ENCODE measurements around the gene TUBB1. TPM values are rescaled to one million over a fixed set of nuclear protein-coding genes. Genes with fewer than 3 reads are reported as not detected.
A peak's percentile ranks its signal among the peaks of the same experiment; 100 is the strongest.

Gene TUBB1
- total and polyA plus RNA-seq, 2 donors from 2014 or later, result 0.17 TPM; not detected in 1

DNA sequence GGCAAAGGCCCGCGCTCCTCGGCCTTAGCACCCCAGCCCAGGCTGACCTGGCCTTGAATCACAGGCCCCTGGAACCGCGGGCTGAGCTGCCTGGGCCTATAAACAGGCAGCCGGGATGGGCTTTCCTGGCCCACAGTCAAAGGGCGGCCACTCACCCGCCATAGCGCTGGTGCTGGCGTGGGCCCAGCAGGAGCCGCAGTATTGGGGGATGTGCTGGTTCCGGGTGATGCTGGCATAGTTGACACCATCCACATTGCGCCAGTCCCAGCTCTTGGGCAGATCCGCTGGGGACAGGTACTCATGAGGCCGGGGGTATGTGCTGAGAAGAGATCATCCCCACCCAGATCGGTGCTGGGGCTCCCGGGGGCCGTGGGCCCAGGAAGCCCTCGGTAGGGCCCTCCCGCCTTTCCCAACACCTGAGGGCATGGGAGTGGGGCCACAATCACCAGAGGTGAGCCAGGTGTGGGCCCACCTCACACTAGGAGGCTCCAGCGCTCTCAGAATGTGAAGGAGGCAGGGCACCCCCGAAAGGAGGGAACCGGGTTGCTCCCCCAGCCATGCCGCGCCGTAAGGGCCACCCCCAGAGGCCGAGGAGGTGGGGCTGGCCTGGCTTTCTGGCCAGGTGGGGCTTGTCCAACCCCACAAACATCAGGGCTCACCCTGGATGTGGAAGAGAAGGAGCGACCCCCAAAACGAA is 12.9 kb upstream of the TUBB1 start:
- FAIRE-seq, result no peak

DNA sequence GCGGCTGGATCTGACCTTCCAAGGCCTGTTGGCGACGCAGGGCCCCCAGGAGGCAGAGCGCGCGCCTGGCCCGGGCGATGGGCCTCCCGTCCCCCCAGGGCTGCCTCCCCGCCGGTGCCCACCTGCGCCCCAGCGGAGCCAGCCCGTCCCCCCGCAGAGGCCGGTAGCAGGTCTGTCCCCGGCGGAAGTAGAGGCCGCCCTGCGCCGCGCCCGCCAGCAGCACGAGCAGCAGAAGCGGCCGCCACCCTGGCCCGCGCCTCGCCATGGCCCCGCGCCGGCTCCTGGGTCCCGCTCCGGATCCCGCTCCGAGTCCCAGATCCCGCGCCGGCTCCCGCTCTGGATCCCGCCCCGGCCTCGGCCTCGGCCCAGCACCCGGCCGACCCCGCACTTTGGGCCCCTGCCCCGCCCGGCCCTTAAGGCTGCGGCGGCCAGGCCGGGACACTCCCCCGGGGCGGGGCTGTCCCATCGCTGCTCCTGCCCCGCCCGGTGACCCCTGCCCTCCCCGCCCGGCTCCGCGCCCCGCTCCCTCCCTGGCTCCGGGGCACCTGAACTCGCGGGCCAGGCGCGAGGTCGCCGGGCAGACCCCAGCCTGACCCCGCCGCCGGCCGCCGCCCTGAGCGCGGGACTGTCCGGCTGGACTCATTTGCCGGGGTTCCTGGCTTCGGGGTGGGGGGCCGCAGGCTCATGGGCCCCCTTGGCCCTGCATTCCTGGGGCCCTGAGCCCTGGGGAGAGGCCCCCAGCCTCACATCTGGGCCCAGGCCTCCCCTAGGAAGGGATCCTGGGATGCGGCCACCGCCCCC is 12.2 kb upstream of the TUBB1 start, which contains the start of gene CTSZ:
TSS of gene CTSZ (minus strand) at position 391 of the 801 bp plus-strand sequence. CDS start at position 265, 126 bp downstream.
- H3K4me1 ChIP-seq (ENCODE audit: control insufficient read depth in 2 of 3, insufficient read depth in 2 of 3, low read depth in 1 of 3, low read length in 3 of 3), result peaks cover 0 to 18% (median 14%) of the 10 kb centered on the region in 3 donors
- H3K9me3 ChIP-seq (ENCODE audit: control insufficient read depth in 2 of 3, insufficient read depth in 1 of 3, low read length in 3 of 3), result no peaks in the 10 kb centered on the region
- H3K9ac ChIP-seq (ENCODE audit: low read length in 3 of 3), result peak within 1 kb of the TSS in 2 of 3 donors; percentile 29 to 86
- H3K27ac ChIP-seq (ENCODE audit: low read depth in 2 of 2, low read length in 2 of 2), result peak within 1 kb of the TSS; percentile 62 to 76
- TF ChIP-seq, protein P1, sequence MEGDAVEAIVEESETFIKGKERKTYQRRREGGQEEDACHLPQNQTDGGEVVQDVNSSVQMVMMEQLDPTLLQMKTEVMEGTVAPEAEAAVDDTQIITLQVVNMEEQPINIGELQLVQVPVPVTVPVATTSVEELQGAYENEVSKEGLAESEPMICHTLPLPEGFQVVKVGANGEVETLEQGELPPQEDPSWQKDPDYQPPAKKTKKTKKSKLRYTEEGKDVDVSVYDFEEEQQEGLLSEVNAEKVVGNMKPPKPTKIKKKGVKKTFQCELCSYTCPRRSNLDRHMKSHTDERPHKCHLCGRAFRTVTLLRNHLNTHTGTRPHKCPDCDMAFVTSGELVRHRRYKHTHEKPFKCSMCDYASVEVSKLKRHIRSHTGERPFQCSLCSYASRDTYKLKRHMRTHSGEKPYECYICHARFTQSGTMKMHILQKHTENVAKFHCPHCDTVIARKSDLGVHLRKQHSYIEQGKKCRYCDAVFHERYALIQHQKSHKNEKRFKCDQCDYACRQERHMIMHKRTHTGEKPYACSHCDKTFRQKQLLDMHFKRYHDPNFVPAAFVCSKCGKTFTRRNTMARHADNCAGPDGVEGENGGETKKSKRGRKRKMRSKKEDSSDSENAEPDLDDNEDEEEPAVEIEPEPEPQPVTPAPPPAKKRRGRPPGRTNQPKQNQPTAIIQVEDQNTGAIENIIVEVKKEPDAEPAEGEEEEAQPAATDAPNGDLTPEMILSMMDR (IDR thresholded peaks at IDR 0.05; ENCODE audit: borderline replicate concordance, extremely low read depth, insufficient read depth), result no peak
- intact Hi-C loops (cut with DNase I), result no loop called here
- H3K36me3 ChIP-seq (ENCODE audit: control insufficient read depth in 2 of 3, insufficient read depth in 3 of 3, low read length in 3 of 3), result no peaks in the 10 kb centered on the region
- peak within 1 kb of the TSS; percentile 1 to 73 (median 66) for H3K4me3 ChIP-seq (ENCODE audit: low read length in 3 of 3)
- no peak for FAIRE-seq
- no peaks in the 10 kb centered on the region for H3K27me3 ChIP-seq (ENCODE audit: control insufficient read depth, insufficient read depth, low read length)
- peak; percentile 66 to 88 (median 73) for DNase-seq

More for the DNA sequence above, 12.9 kb upstream of the TUBB1 start:
- no peaks in the 10 kb centered on the region for H3K9me3 ChIP-seq (ENCODE audit: control insufficient read depth in 2 of 3, insufficient read depth in 1 of 3, low read length in 3 of 3)
- no peaks in the 10 kb centered on the region for H3K27me3 ChIP-seq (ENCODE audit: control insufficient read depth, insufficient read depth, low read length)
- DNase-seq, result peak in 1 of 5 donors; percentile 76
- H3K36me3 ChIP-seq (ENCODE audit: control insufficient read depth in 2 of 3, insufficient read depth in 3 of 3, low read length in 3 of 3), result peaks cover 0 to 2% (median 0%) of the 10 kb centered on the region in 3 donors
- H3K27ac ChIP-seq (ENCODE audit: low read depth in 2 of 2, low read length in 2 of 2), result peak overlapping the region; percentile 62 to 76
- H3K9ac ChIP-seq (ENCODE audit: low read length in 3 of 3), result peak overlapping the region in 2 of 3 donors; percentile 29 to 86
- H3K4me1 ChIP-seq (ENCODE audit: control insufficient read depth in 2 of 3, insufficient read depth in 2 of 3, low read depth in 1 of 3, low read length in 3 of 3), result peaks cover 0 to 18% (median 14%) of the 10 kb centered on the region in 3 donors
- intact Hi-C loops (cut with DNase I), result no loop called here
- TF ChIP-seq, protein P1 (IDR thresholded peaks at IDR 0.05; ENCODE audit: borderline replicate concordance, extremely low read depth, insufficient read depth), result no peak
- H3K4me3 ChIP-seq (ENCODE audit: low read length in 3 of 3), result peak overlapping the region; percentile 1 to 73 (median 66)

DNA sequence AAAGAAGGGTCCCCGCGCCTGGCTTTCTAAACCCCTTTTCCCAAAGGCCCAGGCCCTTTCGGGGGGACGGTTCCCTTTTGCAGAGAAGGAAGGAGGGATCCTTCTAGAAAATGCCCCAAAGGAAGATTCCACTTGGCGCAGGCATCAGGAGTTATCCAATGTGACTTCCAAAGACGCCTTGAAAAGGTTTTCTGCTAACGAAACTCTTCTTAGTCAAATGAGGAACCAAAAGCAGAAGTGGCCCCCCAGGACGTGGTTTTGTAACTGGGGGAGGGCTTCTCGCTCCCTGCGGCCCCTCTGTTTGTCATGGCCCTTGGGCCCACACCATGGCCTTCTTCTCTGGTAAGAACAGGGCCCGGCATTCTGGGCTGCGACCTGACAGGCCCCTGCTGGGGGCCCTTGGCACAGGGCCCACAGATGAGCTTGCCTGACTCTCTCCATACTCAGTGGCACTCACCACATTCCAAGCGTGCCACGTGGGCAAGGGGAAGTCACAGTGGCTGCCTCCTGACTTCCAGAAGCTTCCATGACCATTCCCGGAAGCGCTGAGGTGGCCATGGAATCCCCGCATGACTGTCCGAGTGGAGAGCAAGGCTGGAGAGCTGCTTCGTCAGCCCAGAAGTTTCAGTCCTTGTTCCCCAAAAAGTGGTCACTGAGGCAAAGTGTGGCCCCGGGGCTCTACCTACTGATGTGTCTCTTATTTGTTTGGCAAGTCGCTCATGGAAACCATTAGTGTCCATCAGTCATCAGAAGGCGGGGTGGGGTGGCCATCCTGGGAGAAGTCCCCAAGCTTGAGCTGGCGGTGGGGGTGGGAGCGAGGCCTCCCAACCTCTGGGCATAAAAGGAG is 11.3 kb upstream of the TUBB1 start:
- no peak for FAIRE-seq
- H3K4me1 ChIP-seq (ENCODE audit: control insufficient read depth in 2 of 3, insufficient read depth in 2 of 3, low read depth in 1 of 3, low read length in 3 of 3), result peaks cover 0 to 18% (median 14%) of the 10 kb centered on the region in 3 donors

More for the DNA sequence above, 11.3 kb upstream of the TUBB1 start:
- TF ChIP-seq, protein P1 (IDR thresholded peaks at IDR 0.05; ENCODE audit: borderline replicate concordance, extremely low read depth, insufficient read depth), result no peak
- intact Hi-C loops (cut with DNase I), result no loop called here
- no peak overlapping the region for H3K9ac ChIP-seq (ENCODE audit: low read length in 3 of 3)
- DNase-seq, result peak in 1 of 5 donors; percentile 78
- no peaks in the 10 kb centered on the region for H3K9me3 ChIP-seq (ENCODE audit: control insufficient read depth in 2 of 3, insufficient read depth in 1 of 3, low read length in 3 of 3)
- H3K36me3 ChIP-seq (ENCODE audit: control insufficient read depth in 2 of 3, insufficient read depth in 3 of 3, low read length in 3 of 3), result no peaks in the 10 kb centered on the region
- H3K4me3 ChIP-seq (ENCODE audit: low read length in 3 of 3), result peak overlapping the region in 1 of 3 donors; percentile 73
- H3K27ac ChIP-seq (ENCODE audit: low read depth in 2 of 2, low read length in 2 of 2), result peak overlapping the region in 1 of 2 donors; percentile 47
- H3K27me3 ChIP-seq (ENCODE audit: control insufficient read depth, insufficient read depth, low read length), result no peaks in the 10 kb centered on the region

All from kidney (tissue), 14 donors.